ENCODE data around the gene SERTM1.

The SERTM1 gene

DNA sequence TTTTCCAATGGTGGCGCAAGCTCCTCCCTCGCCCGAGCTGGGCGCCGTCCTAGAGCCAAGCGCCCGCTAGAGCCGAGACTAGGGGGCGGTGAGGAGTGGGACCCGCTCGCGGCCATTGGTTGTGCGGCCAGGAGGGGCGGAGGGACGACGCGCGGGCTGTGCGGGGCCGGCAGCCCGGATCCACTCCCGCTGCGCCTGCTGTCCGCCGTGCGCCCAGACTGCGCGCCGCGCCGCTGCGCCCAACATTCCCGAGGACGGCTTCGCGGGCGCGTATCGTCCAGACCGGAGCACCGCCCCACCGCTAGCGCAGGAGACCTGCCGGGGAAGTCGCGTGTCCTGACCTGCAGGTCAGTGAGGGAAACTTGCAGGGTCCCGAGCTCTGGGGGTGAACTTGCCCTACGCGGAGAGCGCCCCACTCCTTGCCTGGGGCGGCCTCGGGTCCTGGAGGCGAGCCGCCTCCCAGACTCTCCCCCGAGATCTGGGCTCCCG, at the start of gene SERTM1:
Gene SERTM1, plus strand, starts transcription at position 183 of the 489 bp plus-strand sequence. CDS start 21,059 bp downstream, outside the sequence.
- TF ChIP-seq GATA3 (IDR thresholded peaks at IDR 0.05; ENCODE audit: low read depth, low read length) (no peak), GATA2 (IDR thresholded peaks at IDR 0.05; ENCODE audit: low read depth, low read length) (no peak)

DNA sequence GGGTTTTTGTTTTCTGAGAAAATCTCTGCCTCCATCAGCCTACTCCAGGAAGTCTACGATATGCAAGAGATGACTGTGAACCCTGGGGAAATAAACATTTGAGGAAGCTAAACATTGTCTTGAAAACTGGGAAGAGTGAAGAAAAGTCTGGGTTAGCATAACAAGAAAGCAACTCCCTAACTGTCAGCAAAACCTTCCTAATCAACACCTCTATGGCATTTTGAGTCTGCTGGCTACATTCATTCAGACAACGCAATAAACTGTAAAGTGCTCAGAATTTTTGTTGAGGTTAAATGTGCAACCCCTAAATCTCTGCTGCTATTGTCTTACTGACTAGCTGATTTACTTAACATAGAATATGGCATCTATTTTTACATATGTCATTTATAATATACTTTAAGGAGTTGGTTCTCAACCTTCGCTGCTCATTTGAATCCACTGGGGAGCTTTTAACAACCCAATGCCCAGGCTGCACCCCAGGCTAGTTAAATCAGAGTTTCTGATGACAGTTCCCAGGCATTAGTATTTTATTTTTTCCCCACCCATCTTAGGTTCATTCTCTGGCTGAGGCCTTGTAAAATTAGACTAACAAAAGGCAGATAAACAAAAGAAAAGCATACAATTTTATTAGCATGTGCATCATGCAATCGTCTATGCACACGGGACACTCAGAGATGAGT, 45.3 kb upstream of the SERTM1 start:
- no peak for TF ChIP-seq GATA3 (IDR thresholded peaks at IDR 0.05; ENCODE audit: low read depth, low read length)
- TF ChIP-seq GATA2 (IDR thresholded peaks at IDR 0.05; ENCODE audit: low read depth, low read length), result no peak

DNA sequence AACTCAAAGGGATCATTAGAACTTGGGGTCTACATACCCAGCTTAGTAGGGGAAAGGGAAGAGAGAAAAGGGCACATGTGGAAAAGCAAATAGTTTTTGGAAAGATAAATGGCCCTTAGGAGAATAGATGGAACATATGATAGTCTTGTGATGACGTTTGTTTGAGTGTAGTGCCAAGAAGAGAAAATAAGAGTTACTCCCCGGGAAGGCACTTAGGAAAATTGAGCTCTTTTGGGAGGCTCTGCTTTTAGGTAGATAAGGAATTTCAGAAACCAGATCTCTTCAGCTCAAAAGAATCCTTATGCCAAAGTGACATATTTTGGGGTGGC, 44.8 kb upstream of the SERTM1 start:
- TF ChIP-seq GATA2 (IDR thresholded peaks at IDR 0.05; ENCODE audit: low read depth, low read length) (no peak), GATA3 (IDR thresholded peaks at IDR 0.05; ENCODE audit: low read depth, low read length) (no peak)

DNA sequence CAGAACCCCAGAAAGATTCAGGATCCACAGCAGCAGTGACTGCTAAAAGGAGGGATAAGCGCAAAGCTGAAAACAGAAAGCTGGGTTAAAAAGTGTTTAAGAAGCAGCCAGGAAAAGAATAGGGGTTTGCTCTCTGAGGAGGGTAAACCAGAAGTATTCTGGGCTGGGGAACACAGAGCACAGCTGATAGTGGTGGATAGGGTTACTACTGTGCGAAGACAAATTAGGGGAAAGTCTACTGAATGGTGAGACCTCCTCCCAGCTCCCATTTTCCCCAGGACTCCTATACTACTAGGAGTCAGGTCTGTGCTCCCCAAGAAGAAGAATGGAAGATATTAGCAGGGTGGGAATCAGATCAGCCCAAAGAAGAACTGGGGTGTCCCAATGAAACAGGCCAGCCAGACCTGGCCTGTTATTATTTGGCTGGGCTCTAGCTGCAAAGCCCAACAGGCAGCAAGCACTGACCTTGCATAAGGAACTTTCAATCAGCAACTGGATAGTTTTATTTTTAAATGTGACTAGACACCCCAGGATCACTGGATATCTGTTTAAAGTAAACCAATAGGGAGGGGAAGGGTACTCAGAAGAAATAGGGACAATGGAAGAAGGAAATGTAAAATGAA, 43.5 kb upstream of the SERTM1 start:
- TF ChIP-seq GATA3 (IDR thresholded peaks at IDR 0.05; ENCODE audit: low read depth, low read length) (no peak), GATA2 (IDR thresholded peaks at IDR 0.05; ENCODE audit: low read depth, low read length) (no peak)

DNA sequence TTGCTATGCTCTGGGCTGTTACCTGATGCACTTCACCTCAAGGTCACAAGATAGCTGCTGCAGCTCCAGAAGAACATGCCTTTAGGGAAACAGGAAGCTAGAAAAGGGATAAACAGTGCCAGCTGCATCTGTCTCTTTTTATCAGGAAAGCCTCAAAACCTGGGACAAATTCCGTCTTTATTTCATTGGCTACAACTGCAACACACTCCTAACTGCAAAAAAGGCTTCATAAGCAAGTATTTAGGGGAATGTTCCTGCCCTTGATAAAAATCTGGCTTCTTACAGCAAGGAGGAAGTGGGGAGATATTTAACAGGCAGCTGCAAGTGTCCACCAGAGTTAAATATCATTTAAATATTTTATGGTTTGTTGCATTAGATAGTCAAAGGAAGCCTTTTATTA, 34.2 kb upstream of the SERTM1 start:
- TF ChIP-seq GATA2 (IDR thresholded peaks at IDR 0.05; ENCODE audit: low read depth, low read length), result peak; percentile 70
- TF ChIP-seq GATA3 (IDR thresholded peaks at IDR 0.05; ENCODE audit: low read depth, low read length), result 0 out of 2 replicates have a peak, but pooled peaks have one; percentile 33

DNA sequence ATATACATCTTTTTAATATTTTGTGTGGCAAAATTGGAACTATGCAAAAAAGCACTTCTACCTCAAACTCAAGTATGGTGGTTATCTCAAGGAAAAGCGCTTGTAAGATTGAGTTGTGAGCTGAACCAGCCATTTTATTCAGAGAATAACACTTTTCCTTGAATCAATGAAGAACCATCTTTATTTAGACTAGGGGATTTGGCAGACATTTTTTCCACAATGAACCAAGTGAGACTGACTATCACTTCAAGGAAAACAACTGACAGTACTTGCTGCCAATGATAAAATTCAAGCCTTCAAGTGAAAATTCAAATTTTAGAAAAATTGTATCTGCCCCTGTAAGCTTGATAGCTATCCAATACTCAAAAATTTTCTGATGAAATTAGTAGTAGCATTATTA, 23.2 kb upstream of the SERTM1 start:
- TF ChIP-seq GATA3 (IDR thresholded peaks at IDR 0.05; ENCODE audit: low read depth, low read length), result no peak
- no peak for TF ChIP-seq GATA2 (IDR thresholded peaks at IDR 0.05; ENCODE audit: low read depth, low read length)

DNA sequence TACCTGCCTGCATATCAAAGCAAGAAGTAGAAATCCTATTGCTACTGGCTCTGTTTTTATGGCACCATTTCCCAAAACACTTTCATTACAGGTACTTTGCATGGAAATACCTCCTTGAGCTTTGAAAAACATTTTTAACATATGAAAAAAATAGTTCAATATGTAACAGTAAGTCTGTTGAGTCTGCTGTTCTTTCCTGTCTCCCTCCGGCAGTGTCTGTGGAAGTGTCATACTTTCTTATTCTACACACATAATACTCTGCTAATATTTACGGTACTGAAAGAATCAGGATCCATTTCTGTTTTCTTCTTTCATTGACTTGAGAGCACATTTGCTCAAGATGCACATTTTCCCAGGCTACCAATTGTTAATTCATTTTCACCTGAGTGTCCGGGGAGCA, 8.2 kb upstream of the SERTM1 start:
- TF ChIP-seq GATA3 (IDR thresholded peaks at IDR 0.05; ENCODE audit: low read depth, low read length) (no peak), GATA2 (IDR thresholded peaks at IDR 0.05; ENCODE audit: low read depth, low read length) (no peak)

DNA sequence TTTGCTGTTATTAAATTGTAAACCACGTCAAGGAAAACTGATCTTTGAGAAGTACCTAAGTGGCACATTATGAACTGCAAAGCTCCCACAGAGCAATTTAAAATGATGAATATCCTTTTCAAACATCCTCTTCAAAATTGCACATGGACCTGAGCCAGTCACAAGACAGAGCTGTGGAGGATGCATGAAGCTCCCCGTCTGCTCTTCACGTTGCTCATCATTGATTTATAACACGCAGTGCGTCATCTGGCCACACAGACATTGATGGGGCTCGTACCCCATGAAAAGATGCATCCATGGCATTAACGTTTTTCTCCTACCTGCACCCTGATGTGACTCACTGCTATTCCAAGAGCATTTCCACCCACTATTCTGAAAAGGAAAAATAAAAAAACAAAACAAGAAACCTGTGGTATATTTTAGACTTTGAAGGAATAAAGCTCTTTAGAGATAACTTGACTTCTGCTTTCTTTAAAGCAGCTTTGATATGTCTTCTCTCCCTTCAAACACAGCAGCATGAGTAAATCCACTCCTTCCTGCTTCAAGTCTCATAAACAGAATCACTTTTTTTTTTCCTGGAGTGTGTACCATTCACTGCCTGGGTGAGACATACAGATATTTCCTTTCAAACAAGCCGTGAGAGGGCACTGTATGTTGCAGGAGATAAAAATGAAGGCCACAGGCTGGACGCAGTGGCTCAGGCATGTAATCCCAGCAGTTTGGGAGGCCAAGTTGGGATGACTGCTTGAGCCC, 7.2 kb upstream of the SERTM1 start:
- no peak for TF ChIP-seq GATA2 (IDR thresholded peaks at IDR 0.05; ENCODE audit: low read depth, low read length)
- TF ChIP-seq GATA3 (IDR thresholded peaks at IDR 0.05; ENCODE audit: low read depth, low read length), result no peak

DNA sequence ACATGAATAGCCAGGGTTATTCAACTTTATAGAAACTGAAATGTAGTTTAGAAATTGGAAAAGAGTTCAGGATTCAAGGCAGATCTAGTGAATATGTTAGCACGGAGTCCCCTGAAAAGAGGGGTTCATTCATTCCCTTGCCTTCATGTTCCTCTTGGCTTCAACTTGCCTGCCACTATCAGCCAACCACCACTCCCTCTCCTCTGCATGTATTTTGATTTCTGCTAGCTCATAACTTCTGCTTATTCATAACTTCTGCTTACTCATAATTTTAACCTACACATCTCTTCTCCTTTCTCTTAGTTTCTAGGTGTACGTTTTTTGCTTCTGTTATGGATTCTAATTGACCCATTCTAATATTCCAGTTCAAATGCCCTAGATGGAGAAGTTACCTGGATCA, 5.5 kb upstream of the SERTM1 start:
- TF ChIP-seq GATA2 (IDR thresholded peaks at IDR 0.05; ENCODE audit: low read depth, low read length) (no peak), GATA3 (IDR thresholded peaks at IDR 0.05; ENCODE audit: low read depth, low read length) (no peak)

DNA sequence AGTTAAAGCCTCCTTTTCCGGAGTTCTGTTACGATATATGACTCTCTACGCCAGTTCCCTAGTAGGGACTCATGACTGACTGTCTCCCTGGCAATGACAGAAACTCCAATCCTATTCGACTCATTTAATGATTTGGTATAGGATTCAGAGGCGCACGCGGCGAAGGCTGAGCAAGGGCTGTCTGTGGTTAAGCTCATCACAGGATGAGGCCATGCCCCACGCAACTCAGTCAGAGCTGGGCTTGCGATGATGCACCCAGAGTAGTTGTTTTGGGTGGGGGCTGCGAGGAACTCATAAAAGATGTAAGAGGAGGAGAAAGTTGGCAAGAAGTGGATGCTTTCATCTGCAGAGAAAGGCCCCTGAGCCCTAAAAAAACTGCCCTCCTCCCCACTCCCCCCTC, 468 bp upstream of the SERTM1 start:
- TF ChIP-seq GATA2 (IDR thresholded peaks at IDR 0.05; ENCODE audit: low read depth, low read length) (no peak), GATA3 (IDR thresholded peaks at IDR 0.05; ENCODE audit: low read depth, low read length) (no peak)

DNA sequence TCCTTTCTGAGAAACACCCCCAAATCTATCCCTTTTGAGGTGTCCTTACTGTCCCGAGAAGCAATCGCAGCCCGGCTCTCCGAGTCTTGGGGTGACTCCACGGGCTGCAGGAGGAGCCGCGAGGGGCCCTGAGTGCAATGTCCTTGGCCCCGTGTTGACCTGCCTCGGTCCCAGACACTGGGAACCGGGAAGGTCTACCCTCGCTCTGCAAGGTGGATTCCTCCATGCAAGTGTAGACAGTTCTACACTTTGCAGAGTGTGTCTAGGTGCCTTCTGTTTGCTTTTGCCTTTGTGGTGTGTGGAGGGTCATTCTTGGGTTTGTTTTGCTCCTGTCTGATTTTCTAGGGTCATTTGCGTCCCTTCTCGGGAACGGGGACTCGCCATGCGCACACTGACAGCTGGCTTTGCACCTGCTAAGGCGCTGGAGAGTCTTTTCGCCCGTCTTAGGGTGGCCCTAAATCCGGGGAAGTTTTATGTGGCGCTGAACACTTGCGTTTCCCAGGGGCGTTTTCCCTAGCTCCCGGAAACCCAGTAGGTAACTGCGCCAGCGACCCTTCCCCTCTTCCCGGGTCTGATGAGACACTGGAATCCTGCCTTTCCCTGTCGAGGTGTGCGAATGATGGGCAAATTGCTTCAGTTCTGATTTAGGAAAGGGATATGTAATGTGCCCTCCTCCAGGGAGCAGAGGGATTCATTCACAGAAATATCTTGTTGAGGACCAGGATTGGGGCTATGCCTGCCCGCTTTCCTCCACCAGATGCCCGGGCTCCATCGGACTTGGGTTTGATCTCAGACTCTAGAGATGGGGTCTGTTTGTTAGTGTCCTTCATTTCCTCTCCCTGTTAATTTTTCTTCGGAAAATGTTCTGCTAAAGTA, 755 bp downstream of the SERTM1 start:
- TF ChIP-seq GATA2 (IDR thresholded peaks at IDR 0.05; ENCODE audit: low read depth, low read length) (no peak), GATA3 (IDR thresholded peaks at IDR 0.05; ENCODE audit: low read depth, low read length) (no peak)

DNA sequence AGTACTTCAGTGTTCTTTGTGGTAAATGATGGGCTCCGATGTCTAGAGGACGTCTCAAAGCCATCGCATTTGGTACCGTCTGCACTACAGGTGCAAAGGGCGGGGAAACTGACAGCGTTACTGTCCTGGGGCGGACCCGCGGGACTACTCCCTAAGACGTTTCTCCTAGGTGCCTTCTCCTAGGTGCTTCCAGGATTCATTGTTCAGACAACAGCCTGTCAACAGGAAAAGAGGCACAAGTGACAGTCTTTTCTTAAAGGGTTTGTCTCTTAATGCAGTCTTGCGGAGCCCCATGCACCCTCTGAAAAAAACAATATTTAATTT, 1.4 kb downstream of the SERTM1 start:
- TF ChIP-seq GATA2 (IDR thresholded peaks at IDR 0.05; ENCODE audit: low read depth, low read length), result no peak
- TF ChIP-seq GATA3 (IDR thresholded peaks at IDR 0.05; ENCODE audit: low read depth, low read length), result no peak

DNA sequence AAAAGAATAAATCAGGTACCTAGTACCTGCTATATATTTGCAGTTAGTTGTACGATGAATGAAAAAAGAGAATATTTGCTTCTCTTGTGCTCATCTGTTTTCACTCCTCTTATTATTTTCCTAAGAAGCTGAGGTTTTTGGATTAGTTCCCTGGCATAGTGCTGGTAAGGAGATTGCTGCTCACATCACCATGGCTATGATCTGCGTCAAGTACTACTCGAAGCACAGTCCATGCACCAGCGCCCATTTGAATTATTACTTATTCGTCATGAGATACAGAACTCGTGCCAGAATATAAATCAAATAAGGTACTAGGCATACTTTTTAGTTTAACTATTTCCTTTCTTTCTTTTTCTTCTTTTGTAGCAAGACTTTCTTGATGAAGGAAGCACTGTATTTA, 7.1 kb downstream of the SERTM1 start:
- no peak for TF ChIP-seq GATA2 (IDR thresholded peaks at IDR 0.05; ENCODE audit: low read depth, low read length)
- no peak for TF ChIP-seq GATA3 (IDR thresholded peaks at IDR 0.05; ENCODE audit: low read depth, low read length)
